Mucosa of stomach (tissue), 1 donor: ENCODE results near the gene KANTR.

Experiments
- H3K27me3 ChIP-seq: one replicate; pipeline ENCODE4 v1.7.0; 2013; ENCODE audit warnings: mild to moderate bottlenecking, low read length; ENCODE audit not compliant: control insufficient read depth, insufficient read depth
- H3K36me3 ChIP-seq: one replicate; pipeline ENCODE4 v1.7.0; 2013; ENCODE audit warnings: low read length; ENCODE audit not compliant: control insufficient read depth, insufficient read depth
- H3K4me1 ChIP-seq: one replicate; pipeline ENCODE4 v1.7.0; 2013; ENCODE audit warnings: mild to moderate bottlenecking, low read length; ENCODE audit not compliant: control insufficient read depth, insufficient read depth
- H3K4me3 ChIP-seq: one replicate; pipeline ENCODE4 v1.7.0; 2013; ENCODE audit warnings: low read length
- H3K9ac ChIP-seq: one replicate; pipeline ENCODE4 v1.7.0; 2013; ENCODE audit warnings: mild to moderate bottlenecking, low read length, moderate library complexity
- H3K9me3 ChIP-seq: one replicate; pipeline ENCODE4 v1.7.0; 2013; ENCODE audit warnings: mild to moderate bottlenecking, low read length, moderate library complexity; ENCODE audit not compliant: control insufficient read depth
- donor health status: Pancreatic carcinoma.

Gene KANTR

GRCh38 chrX:53115550-53115874 lies 21.6 kb downstream of the KANTR start:
- Histone ChIP-seq H3K36me3 (no peaks in the 10 kb centered on the region), H3K9me3 (no peaks in the 10 kb centered on the region), H3K4me1 (peaks cover 5% of the 10 kb centered on the region), H3K9ac (no peak overlapping the region), H3K4me3 (no peak overlapping the region), H3K27me3 (no peaks in the 10 kb centered on the region)

GRCh38 chrX:53116101-53116500 lies 22.2 kb downstream of the KANTR start:
- Histone ChIP-seq H3K36me3 (no peaks in the 10 kb centered on the region), H3K9me3 (no peaks in the 10 kb centered on the region), H3K9ac (peak overlapping the region; percentile 50), H3K27me3 (no peaks in the 10 kb centered on the region), H3K4me3 (no peak overlapping the region), H3K4me1 (peaks cover 5% of the 10 kb centered on the region)

- Histone ChIP-seq H3K9ac (no peak overlapping the region), H3K4me1 (no peaks in the 10 kb centered on the region), H3K27me3 (no peaks in the 10 kb centered on the region), H3K36me3 (no peaks in the 10 kb centered on the region), H3K4me3 (no peak overlapping the region), H3K9me3 (no peaks in the 10 kb centered on the region)
These were observed 28.1 kb downstream of the KANTR start for GRCh38 chrX:53122013-53122412.

- Histone ChIP-seq H3K27me3 (no peaks in the 10 kb centered on the region), H3K4me3 (no peak overlapping the region), H3K36me3 (no peaks in the 10 kb centered on the region), H3K4me1 (no peaks in the 10 kb centered on the region), H3K9me3 (no peaks in the 10 kb centered on the region), H3K9ac (no peak overlapping the region)
These were observed 31.6 kb downstream of the KANTR start for GRCh38 chrX:53125506-53125905.

- H3K9ac ChIP-seq = no peak overlapping the region
- H3K9me3 ChIP-seq = no peaks in the 10 kb centered on the region
- H3K27me3 ChIP-seq = no peaks in the 10 kb centered on the region
- H3K4me3 ChIP-seq = no peak overlapping the region
- no peaks in the 10 kb centered on the region for H3K36me3 ChIP-seq
- H3K4me1 ChIP-seq = no peaks in the 10 kb centered on the region
These were observed 32.4 kb downstream of the KANTR start for GRCh38 chrX:53126377-53126776.

- no peaks in the 10 kb centered on the region for H3K36me3 ChIP-seq
- no peak overlapping the region for H3K4me3 ChIP-seq
- no peaks in the 10 kb centered on the region for H3K9me3 ChIP-seq
- H3K9ac ChIP-seq = no peak overlapping the region
- H3K27me3 ChIP-seq = no peaks in the 10 kb centered on the region
- no peaks in the 10 kb centered on the region for H3K4me1 ChIP-seq
These were observed 34.3 kb downstream of the KANTR start for GRCh38 chrX:53128097-53128749.

- Histone ChIP-seq H3K4me1 (no peaks in the 10 kb centered on the region), H3K9me3 (no peaks in the 10 kb centered on the region), H3K4me3 (no peak overlapping the region), H3K27me3 (no peaks in the 10 kb centered on the region), H3K36me3 (no peaks in the 10 kb centered on the region), H3K9ac (no peak overlapping the region)
These were observed 39.5 kb downstream of the KANTR start for GRCh38 chrX:53133400-53133799.

GRCh38 chrX:53135581-53135980 lies 41.6 kb downstream of the KANTR start:
- no peak overlapping the region for H3K9ac ChIP-seq
- H3K4me3 ChIP-seq = no peak overlapping the region
- H3K9me3 ChIP-seq = no peaks in the 10 kb centered on the region
- no peaks in the 10 kb centered on the region for H3K27me3 ChIP-seq
- H3K4me1 ChIP-seq = no peaks in the 10 kb centered on the region
- H3K36me3 ChIP-seq = no peaks in the 10 kb centered on the region

GRCh38 chrX:53153581-53153980 lies 59.6 kb downstream of the KANTR start:
- Histone ChIP-seq H3K9me3 (no peaks in the 10 kb centered on the region), H3K9ac (no peak overlapping the region), H3K4me1 (no peaks in the 10 kb centered on the region), H3K27me3 (no peaks in the 10 kb centered on the region), H3K4me3 (no peak overlapping the region), H3K36me3 (no peaks in the 10 kb centered on the region)

- Histone ChIP-seq H3K9me3 (no peaks in the 10 kb centered on the region), H3K4me1 (no peaks in the 10 kb centered on the region), H3K36me3 (no peaks in the 10 kb centered on the region), H3K4me3 (no peak overlapping the region), H3K27me3 (no peaks in the 10 kb centered on the region), H3K9ac (no peak overlapping the region)
These were observed 61.7 kb downstream of the KANTR start for GRCh38 chrX:53155512-53156206.

- Histone ChIP-seq H3K9ac (no peak overlapping the region), H3K36me3 (no peaks in the 10 kb centered on the region), H3K27me3 (no peaks in the 10 kb centered on the region), H3K4me1 (no peaks in the 10 kb centered on the region), H3K4me3 (no peak overlapping the region), H3K9me3 (no peaks in the 10 kb centered on the region)
These were observed 62.3 kb downstream of the KANTR start for GRCh38 chrX:53156207-53156596.

- H3K9ac ChIP-seq = no peak overlapping the region
- no peaks in the 10 kb centered on the region for H3K36me3 ChIP-seq
- no peak overlapping the region for H3K4me3 ChIP-seq
- no peaks in the 10 kb centered on the region for H3K27me3 ChIP-seq
- H3K9me3 ChIP-seq = no peaks in the 10 kb centered on the region
- no peaks in the 10 kb centered on the region for H3K4me1 ChIP-seq
These were observed 65.2 kb downstream of the KANTR start for GRCh38 chrX:53159184-53159583.
